ENCODE measurements around the gene GALNT9. TPM values are rescaled to one million over a fixed set of nuclear protein-coding genes. Genes with fewer than 3 reads are reported as not detected.
"Not testable (repeated sequence)": the region's sequence is repeated elsewhere in the genome, so short reads cannot be mapped to it uniquely, and the experiment has no call there.

The GALNT9 gene
- total RNA-seq, 2 donors from 2014 or later, result 0.14 to 1.0 TPM

GRCh38 chr12:132362996-132363660 is 33.7 kb upstream of the GALNT9 start:
- Histone ChIP-seq H3K9me3 (no peaks in the 10 kb centered on the region), H3K4me3 (no peak overlapping the region), H3K36me3 (no peaks in the 10 kb centered on the region), H3K27me3 (replicated peaks; ENCODE audit: insufficient read depth) (peaks cover 2% of the 10 kb centered on the region), H3K27ac (no peak overlapping the region), H3K4me1 (replicated peaks) (no peaks in the 10 kb centered on the region)
- DNase-seq (ENCODE audit: low spot score), result no peak
- WGBS, result 74% methylated on average over 29 of the region's 29 CpGs
- TF ChIP-seq POLR2A (IDR thresholded peaks at IDR 0.05) (no peak), POLR2AphosphoS5 (IDR thresholded peaks at IDR 0.05) (no peak)
- intact Hi-C loops (cut with DNase I), result no loop called here

GRCh38 chr12:132360906-132361777 is 31.8 kb upstream of the GALNT9 start:
- no peaks in the 10 kb centered on the region for H3K36me3 ChIP-seq
- H3K9me3 ChIP-seq, result no peaks in the 10 kb centered on the region
- 87% methylated on average over 52 of the region's 52 CpGs for WGBS
- TF ChIP-seq POLR2A (IDR thresholded peaks at IDR 0.05) (no peak), CTCF (IDR thresholded peaks at IDR 0.05) (no peak), POLR2AphosphoS5 (IDR thresholded peaks at IDR 0.05) (no peak)
- intact Hi-C loops (cut with DNase I), result no loop called here
- H3K4me3 ChIP-seq, result no peak overlapping the region
- no peaks in the 10 kb centered on the region for H3K4me1 ChIP-seq (replicated peaks)
- no peaks in the 10 kb centered on the region for H3K27me3 ChIP-seq (replicated peaks; ENCODE audit: insufficient read depth)
- no peak overlapping the region for H3K27ac ChIP-seq
- no peak for DNase-seq (ENCODE audit: low spot score)

- intact Hi-C loops (cut with DNase I), result no loop called here
- no peaks in the 10 kb centered on the region for H3K27me3 ChIP-seq (replicated peaks; ENCODE audit: insufficient read depth)
- no peaks in the 10 kb centered on the region for H3K9me3 ChIP-seq
- no peak overlapping the region for H3K27ac ChIP-seq
- TF ChIP-seq CTCF (IDR thresholded peaks at IDR 0.05) (no peak), POLR2A (IDR thresholded peaks at IDR 0.05) (no peak), POLR2AphosphoS5 (IDR thresholded peaks at IDR 0.05) (no peak)
- H3K4me3 ChIP-seq, result no peak overlapping the region
- WGBS, result 70% methylated on average over 7 of the region's 7 CpGs
- H3K36me3 ChIP-seq, result no peaks in the 10 kb centered on the region
- H3K4me1 ChIP-seq (replicated peaks), result no peaks in the 10 kb centered on the region
- no peak for DNase-seq (ENCODE audit: low spot score)
These were observed 31.0 kb upstream of the GALNT9 start for GRCh38 chr12:132360410-132360809.

GRCh38 chr12:132359971-132360370 is 30.6 kb upstream of the GALNT9 start:
- Histone ChIP-seq H3K9me3 (no peaks in the 10 kb centered on the region), H3K4me1 (replicated peaks) (no peaks in the 10 kb centered on the region), H3K27me3 (replicated peaks; ENCODE audit: insufficient read depth) (no peaks in the 10 kb centered on the region), H3K27ac (no peak overlapping the region), H3K4me3 (no peak overlapping the region), H3K36me3 (no peaks in the 10 kb centered on the region)
- 87% methylated on average over 16 of the region's 16 CpGs for WGBS
- intact Hi-C loops (cut with DNase I), result no loop called here
- no peak for DNase-seq (ENCODE audit: low spot score)
- TF ChIP-seq POLR2AphosphoS5 (IDR thresholded peaks at IDR 0.05) (no peak), CTCF (IDR thresholded peaks at IDR 0.05) (no peak), POLR2A (IDR thresholded peaks at IDR 0.05) (no peak)

GRCh38 chr12:132359551-132359950 is 30.2 kb upstream of the GALNT9 start:
- no peak overlapping the region for H3K4me3 ChIP-seq
- DNase-seq (ENCODE audit: low spot score), result no peak
- no peak overlapping the region for H3K27ac ChIP-seq
- intact Hi-C loops (cut with DNase I), result no loop called here
- H3K9me3 ChIP-seq, result no peaks in the 10 kb centered on the region
- 93% methylated on average over 14 of the region's 14 CpGs for WGBS
- no peak for TF ChIP-seq CTCF (IDR thresholded peaks at IDR 0.05)
- TF ChIP-seq POLR2A (IDR thresholded peaks at IDR 0.05), result no peak
- TF ChIP-seq POLR2AphosphoS5 (IDR thresholded peaks at IDR 0.05), result no peak
- H3K27me3 ChIP-seq (replicated peaks; ENCODE audit: insufficient read depth), result no peaks in the 10 kb centered on the region
- H3K4me1 ChIP-seq (replicated peaks), result no peaks in the 10 kb centered on the region
- no peaks in the 10 kb centered on the region for H3K36me3 ChIP-seq

- not testable (repeated sequence) for DNase-seq (ENCODE audit: low spot score)
These were observed 29.1 kb upstream of the GALNT9 start for GRCh38 chr12:132358241-132359225.

More at GRCh38 chr12:132358241-132359225, 29.1 kb upstream of the GALNT9 start:
- H3K4me3 ChIP-seq; H3K27ac ChIP-seq; intact Hi-C loops (cut with DNase I); H3K27me3 ChIP-seq (replicated peaks; ENCODE audit: insufficient read depth); H3K36me3 ChIP-seq; H3K4me1 ChIP-seq (replicated peaks); H3K9me3 ChIP-seq: not testable (repeated sequence)
- WGBS, result 93% methylated on average over 25 of the region's 57 CpGs

Data from prostate gland (tissue), 2 donors.